ENCODE data around the gene TECTB.

Gene TECTB

DNA sequence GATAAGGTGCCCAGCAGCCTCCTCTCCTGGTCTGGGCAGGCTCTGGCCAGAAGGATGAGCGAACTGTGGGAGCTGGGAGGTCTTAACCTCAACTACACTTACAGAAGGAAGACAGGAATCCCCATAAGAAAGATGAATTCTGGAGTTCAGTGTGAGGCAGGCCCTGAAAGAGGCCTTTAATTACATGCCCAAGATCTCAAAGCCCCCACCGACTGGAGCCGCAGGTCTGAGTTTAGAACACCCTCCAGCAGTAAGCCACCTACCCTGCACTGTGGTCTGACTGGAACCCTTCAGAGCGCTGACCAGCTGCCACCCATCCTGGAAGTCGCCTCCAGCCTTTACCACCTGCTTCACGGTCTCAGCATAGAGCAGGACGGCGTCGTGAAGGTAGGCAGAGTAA, 62.5 kb downstream of the TECTB start:
- no peak overlapping the region for H3K9ac ChIP-seq (ENCODE audit: low read length)
- H3K27ac ChIP-seq (ENCODE audit: low read depth, low read length): no peak overlapping the region
- no peaks in the 10 kb centered on the region for H4K20me1 ChIP-seq (ENCODE audit: low read depth, low read length)
- H3K9me2 ChIP-seq (replicated peaks; ENCODE audit: insufficient read depth, low read length): no peaks in the 10 kb centered on the region
- no peak overlapping the region for H3K4me3 ChIP-seq (ENCODE audit: insufficient read depth, low read length, poor library complexity, severe bottlenecking)
- H3K9me3 ChIP-seq (ENCODE audit: insufficient read depth, low read length): no peaks in the 10 kb centered on the region
- TF ChIP-seq, protein P1, sequence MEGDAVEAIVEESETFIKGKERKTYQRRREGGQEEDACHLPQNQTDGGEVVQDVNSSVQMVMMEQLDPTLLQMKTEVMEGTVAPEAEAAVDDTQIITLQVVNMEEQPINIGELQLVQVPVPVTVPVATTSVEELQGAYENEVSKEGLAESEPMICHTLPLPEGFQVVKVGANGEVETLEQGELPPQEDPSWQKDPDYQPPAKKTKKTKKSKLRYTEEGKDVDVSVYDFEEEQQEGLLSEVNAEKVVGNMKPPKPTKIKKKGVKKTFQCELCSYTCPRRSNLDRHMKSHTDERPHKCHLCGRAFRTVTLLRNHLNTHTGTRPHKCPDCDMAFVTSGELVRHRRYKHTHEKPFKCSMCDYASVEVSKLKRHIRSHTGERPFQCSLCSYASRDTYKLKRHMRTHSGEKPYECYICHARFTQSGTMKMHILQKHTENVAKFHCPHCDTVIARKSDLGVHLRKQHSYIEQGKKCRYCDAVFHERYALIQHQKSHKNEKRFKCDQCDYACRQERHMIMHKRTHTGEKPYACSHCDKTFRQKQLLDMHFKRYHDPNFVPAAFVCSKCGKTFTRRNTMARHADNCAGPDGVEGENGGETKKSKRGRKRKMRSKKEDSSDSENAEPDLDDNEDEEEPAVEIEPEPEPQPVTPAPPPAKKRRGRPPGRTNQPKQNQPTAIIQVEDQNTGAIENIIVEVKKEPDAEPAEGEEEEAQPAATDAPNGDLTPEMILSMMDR (IDR thresholded peaks at IDR 0.05; ENCODE audit: insufficient read depth, low read length, poor library complexity, severe bottlenecking): no peak
- no peak overlapping the region for H2AFZ ChIP-seq (ENCODE audit: low read depth, low read length, severe bottlenecking)
- no peaks in the 10 kb centered on the region for H3K36me3 ChIP-seq (ENCODE audit: low read length)
- no peaks in the 10 kb centered on the region for H3K79me2 ChIP-seq (ENCODE audit: insufficient read depth, low read length)
- H3F3A ChIP-seq (ENCODE audit: insufficient read depth): no peaks in the 10 kb centered on the region
- H3K27me3 ChIP-seq (ENCODE audit: low read length): no peaks in the 10 kb centered on the region
- H3K4me2 ChIP-seq (ENCODE audit: low read depth, low read length, poor library complexity, severe bottlenecking): no peak overlapping the region

DNA sequence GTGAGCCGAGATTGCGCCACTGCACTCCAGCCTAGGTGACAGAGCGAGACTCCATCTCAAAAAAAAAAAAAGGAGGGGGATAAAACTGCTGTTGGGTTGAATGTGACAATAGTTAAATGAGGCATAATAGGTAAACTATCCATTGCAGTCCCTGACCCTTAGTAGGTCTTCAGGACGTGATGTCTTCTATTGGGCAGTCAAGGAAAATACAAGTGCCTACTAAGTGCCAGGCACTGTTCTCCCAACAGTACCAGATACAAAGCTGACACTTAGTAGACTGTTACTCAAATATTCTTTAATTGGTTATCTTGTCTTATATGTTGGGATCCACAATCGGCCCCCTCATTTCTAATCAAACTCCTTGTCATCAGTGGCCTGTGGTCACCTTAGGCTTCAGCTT, 63.6 kb downstream of the TECTB start:
- Histone ChIP-seq H3K4me2 (ENCODE audit: low read depth, low read length, poor library complexity, severe bottlenecking) (no peak overlapping the region), H3K9me3 (ENCODE audit: insufficient read depth, low read length) (no peaks in the 10 kb centered on the region), H2AFZ (ENCODE audit: low read depth, low read length, severe bottlenecking) (no peak overlapping the region), H3F3A (ENCODE audit: insufficient read depth) (no peaks in the 10 kb centered on the region), H3K27me3 (ENCODE audit: low read length) (no peaks in the 10 kb centered on the region), H3K27ac (ENCODE audit: low read depth, low read length) (no peak overlapping the region), H3K9ac (ENCODE audit: low read length) (no peak overlapping the region), H4K20me1 (ENCODE audit: low read depth, low read length) (no peaks in the 10 kb centered on the region), H3K4me3 (ENCODE audit: insufficient read depth, low read length, poor library complexity, severe bottlenecking) (no peak overlapping the region), H3K79me2 (ENCODE audit: insufficient read depth, low read length) (no peaks in the 10 kb centered on the region), H3K36me3 (ENCODE audit: low read length) (no peaks in the 10 kb centered on the region), H3K9me2 (replicated peaks; ENCODE audit: insufficient read depth, low read length) (no peaks in the 10 kb centered on the region)
- no peak for TF ChIP-seq EZH2phosphoT487 (conservative IDR thresholded peaks at IDR 0.05; ENCODE audit: low read length)
- TF ChIP-seq, protein P1 (IDR thresholded peaks at IDR 0.05; ENCODE audit: insufficient read depth, low read length, poor library complexity, severe bottlenecking): no peak

- Histone ChIP-seq H2AFZ (ENCODE audit: low read depth, low read length, severe bottlenecking) (no peak overlapping the region), H3K9me2 (replicated peaks; ENCODE audit: insufficient read depth, low read length) (no peaks in the 10 kb centered on the region), H4K20me1 (ENCODE audit: low read depth, low read length) (no peaks in the 10 kb centered on the region), H3K4me3 (ENCODE audit: insufficient read depth, low read length, poor library complexity, severe bottlenecking) (no peak overlapping the region), H3K27ac (ENCODE audit: low read depth, low read length) (no peak overlapping the region), H3F3A (ENCODE audit: insufficient read depth) (no peaks in the 10 kb centered on the region), H3K36me3 (ENCODE audit: low read length) (no peaks in the 10 kb centered on the region), H3K79me2 (ENCODE audit: insufficient read depth, low read length) (no peaks in the 10 kb centered on the region), H3K27me3 (ENCODE audit: low read length) (no peaks in the 10 kb centered on the region), H3K9ac (ENCODE audit: low read length) (no peak overlapping the region), H3K9me3 (ENCODE audit: insufficient read depth, low read length) (no peaks in the 10 kb centered on the region), H3K4me2 (ENCODE audit: low read depth, low read length, poor library complexity, severe bottlenecking) (no peak overlapping the region)
- TF ChIP-seq EZH2phosphoT487 (conservative IDR thresholded peaks at IDR 0.05; ENCODE audit: low read length): no peak
- TF ChIP-seq, protein P1 (IDR thresholded peaks at IDR 0.05; ENCODE audit: insufficient read depth, low read length, poor library complexity, severe bottlenecking): no peak
These were observed 64.8 kb downstream of the TECTB start for GRCh38 chr10:112347709-112348671.

Data from SU-DHL-6 (cell line).